GM18511 (cell line): ENCODE data around the gene GPR62.
A peak's percentile ranks its signal among the peaks of the same experiment; 100 is the strongest.

Source experiments
- ATAC-seq: cut with Tn5 transposase; IDR thresholded peaks from one replicate; pipeline ENCODE4 v1.9.1; 2021; ENCODE audit warnings: mild to moderate bottlenecking, moderate library complexity; ENCODE audit not compliant: unreplicated experiment

The GPR62 gene

DNA sequence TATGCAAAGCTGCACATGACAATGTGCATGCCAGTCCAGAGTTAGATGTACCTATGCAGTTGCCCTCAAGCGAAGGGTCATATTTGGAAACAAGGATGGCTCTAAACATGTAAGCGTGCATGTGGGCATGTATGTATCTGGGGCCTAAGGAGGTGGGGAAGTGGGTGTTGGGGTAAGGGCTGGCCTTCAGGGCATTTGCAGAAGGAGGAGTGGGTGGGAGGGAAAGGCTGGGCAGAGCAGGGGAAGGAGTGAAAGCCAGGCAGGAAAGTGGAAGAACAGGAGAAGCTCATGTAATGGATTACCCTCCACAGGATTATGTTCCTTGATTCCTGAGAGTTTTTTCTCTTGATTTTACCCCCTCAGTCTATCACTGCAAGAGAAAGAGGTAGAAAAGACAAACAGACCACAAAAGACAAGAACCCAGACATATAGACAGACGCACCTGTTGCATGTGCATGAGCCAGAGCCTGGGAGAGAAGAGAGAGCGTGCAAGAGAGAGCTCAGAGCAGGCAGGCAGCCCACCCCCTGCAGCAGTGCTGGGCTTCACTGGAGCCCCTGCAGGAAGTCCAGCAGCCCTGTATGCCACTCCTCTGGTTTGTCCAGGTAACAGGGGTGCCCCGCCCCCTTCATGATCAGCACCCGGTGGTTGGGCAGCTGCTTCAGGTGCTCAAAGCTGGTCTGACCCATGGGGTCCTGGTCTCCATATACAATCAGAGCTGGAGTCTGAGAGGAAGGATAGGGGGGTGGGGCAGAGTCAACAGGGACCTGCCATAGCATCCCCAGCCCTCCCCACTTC, 13.9 kb downstream of the GPR62 start:
- ATAC-seq = no peak

GRCh38 chr3:51969841-51970240, 14.7 kb downstream of the GPR62 start:
- ATAC-seq = no peak

DNA sequence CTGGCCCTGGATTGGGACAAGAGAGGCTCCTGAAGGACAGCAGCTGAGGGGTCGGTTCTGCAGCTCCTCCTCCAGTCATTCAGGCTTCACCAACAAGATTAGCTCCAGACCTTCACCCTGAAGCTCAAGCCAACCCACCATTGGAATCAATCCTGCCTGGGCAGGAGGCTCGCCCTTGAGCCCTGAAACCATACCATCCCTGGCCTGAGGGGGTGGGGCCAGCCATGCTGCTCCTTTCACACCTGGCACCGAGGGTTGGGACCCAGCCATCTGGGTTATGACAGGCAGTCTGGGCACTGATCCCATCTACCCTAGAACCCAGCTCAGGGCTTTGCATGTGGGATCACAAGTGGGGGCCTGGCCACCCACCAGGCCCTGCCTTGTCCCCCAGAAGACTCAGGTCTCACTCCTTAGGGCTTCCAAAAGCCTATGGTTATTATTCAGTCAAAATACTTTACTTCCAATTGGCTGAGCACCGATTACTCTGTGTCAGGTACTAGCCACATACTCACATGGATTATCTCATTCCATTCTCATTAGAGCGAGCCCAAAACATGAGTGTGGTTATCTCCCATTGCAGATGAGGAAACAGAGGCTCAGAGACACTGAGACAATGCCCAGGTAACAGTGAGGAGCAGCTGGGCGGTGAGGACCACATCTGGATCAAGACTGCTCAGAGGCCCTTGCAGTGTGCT, 15.6 kb downstream of the GPR62 start:
- no peak for ATAC-seq

DNA sequence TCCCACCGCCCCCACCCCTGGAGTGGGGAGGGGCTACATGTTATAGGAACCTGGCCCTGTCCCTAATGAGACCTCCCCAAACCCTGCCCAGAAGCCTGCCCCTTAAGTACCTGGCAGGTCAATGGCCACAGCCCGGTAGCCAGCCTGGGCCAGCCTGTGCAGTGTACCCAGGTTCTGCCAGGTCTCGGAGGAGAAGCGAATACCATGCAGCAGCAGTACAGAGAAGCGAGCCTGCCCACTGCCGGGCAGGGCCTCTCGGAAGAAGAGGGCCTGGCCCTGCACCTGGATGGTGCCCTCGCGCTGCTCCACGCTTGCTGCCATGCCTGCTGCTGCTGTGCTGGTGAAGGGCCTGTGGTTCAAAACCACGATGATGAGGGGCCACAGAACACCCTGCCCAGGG, 16.2 kb downstream of the GPR62 start:
- ATAC-seq = no peak

DNA sequence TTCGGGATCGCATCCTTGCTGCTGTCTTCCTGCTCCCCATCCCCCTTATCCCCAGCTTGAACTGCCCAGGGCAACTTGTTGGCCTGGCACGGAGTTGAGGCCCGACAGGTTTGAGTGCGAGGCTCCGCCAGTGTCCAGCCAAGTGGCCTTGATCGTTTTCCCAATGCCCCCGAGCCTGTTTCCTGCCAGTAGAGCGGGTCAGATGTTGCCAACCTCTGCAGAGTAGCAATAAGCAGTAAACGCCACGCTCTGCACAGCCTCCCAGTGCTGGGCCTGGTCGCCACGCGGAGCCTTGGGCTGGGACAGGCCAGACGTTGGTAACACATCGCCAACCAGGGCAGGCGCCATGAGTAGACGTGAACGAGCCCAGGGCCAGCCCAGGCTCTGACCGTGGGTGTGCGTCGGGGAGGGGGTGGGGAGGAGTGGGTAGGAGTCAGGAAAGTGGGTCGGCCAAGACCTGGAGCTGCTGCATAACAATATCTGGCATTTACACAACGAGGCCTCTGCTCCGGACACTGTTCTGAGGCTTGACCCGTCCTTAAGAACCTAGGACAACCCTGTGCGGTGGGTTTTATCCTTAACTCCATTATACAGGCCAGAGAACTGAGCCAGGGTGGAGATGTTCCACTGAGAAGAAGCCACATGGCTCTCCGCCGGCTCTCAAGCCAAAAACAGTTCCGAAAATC, 19.2 kb downstream of the GPR62 start:
- ATAC-seq = peak; percentile 6

DNA sequence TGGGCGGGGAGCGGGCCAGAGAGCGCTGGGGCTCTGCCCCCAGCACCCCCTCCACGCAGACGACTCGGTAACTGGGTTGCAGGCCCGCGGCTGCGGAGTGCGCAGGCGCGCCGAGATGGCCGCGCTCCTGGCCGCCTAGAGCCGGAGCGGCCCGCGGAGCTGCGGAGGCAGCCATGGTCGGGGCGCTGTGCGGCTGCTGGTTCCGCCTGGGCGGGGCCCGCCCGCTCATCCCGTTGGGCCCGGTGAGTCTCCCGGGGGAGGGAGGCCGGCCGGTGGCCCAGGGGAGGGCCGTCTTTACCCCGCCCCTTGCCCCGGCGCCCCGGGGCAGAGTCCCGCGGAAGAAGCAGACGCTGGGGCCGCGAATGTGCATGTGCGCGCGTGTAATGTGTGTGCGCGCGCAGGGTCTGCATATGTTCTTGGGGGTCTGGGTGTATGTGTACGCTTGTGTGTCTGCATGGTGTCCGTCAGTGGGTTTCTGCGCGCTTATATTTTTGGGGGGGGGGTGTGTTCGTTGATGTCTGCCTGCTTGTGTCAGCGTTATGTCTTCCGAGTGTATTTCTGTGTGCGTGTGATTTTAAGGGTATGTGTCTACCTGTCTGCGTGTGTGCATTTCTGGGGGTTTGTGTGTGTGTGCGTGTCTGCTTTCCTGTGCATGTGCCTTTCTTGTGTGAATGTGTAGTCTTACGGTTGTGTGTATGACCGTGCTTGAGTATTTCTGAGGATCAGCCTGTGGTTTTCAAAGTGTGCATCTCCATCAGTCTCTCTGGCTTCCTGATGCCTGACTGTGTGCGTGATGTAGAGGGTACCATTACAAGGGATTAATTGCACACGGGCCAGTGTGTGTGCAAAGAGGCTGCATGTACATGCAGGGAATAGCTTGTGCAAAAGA, 20.0 kb downstream of the GPR62 start, which contains the start of gene ABHD14A:
Gene ABHD14A, plus strand, starts transcription at position 102 of the 889 bp plus-strand sequence. Its CDS starts 72 bp downstream, at position 174.
- peak; percentile 63 for ATAC-seq

GRCh38 chr3:51975852-51976549, 20.8 kb downstream of the GPR62 start:
- ATAC-seq = no peak

DNA sequence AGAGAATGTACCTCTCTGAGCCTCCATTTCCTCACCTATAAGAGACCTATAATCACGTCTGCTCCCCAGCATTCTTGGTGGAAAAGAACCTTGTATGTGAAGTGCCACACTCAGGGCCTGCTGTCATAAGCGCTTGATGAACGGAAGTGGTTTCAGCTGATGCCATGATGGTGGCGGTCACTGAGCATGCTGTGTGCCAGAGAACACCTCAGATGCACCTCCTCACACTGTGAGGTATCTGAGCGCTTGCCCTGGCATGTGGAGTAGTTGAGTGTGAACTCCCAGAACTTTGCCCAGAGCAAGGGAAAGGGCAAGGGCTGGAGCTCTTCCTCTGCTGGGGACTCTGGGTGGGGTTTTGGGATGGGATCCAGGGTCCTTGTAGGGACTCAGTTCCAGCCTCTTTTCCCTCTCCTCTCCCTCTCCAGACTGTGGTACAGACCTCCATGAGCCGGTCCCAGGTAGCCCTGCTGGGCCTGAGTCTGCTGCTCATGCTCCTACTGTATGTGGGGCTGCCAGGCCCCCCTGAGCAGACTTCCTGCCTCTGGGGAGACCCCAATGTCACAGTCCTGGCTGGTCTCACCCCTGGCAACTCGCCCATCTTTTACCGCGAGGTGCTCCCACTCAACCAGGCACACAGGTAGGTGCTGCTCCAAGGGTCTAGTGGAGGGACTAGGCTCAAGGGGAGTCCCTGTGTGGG, 22.4 kb downstream of the GPR62 start:
- ATAC-seq = no peak

DNA sequence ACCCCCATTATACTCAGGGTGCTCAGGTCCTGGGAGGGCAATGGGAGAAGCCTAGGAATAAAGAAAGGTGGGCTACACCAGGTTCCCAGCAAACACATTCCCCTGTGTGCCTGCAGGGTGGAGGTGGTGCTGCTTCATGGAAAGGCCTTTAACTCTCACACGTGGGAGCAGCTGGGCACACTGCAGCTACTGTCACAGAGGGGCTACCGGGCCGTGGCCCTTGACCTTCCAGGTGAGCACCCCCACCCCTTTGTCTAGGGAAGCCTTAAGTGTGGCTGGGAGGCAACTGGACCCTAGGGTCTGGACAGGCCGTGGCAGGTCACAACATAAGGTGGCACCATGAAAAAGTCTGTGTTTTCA, 22.9 kb downstream of the GPR62 start:
- ATAC-seq = no peak

DNA sequence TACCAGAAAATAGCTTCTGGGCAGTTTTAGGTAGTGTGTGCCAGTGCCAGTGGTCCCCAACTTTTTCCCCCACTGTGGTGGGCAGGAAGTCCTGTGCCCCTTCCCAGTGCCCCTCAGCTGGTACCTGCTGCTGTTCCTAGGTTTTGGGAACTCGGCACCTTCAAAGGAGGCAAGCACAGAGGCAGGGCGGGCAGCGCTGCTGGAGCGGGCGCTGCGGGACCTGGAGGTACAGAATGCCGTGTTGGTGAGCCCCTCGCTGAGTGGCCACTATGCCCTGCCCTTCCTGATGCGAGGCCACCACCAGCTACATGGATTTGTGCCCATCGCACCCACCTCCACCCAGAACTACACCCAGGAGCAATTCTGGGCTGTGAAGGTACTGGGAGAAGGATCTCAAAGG, 25.1 kb downstream of the GPR62 start:
- no peak for ATAC-seq

DNA sequence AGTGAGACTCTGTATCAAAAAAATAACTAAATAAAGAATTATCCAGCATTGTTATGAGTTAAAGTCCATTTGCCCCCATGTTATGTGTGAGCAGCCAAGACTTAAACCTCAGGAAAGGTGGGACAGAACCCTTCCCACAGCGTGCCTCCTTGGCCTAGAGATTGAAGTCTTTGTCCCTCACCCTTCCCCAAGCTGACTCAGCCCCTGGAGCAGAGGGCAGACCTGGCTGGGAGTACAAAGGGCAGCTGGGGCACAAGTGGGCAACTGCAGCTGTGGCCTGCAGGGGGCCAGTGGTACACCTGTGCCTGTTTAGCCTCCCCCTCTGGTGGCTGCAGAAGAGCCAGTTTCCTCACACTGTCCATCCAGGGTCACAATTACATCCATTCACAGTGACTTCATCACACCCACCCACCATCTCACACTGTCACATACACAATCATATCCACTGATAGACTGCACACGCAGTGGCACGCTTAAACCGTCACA, 27.2 kb downstream of the GPR62 start:
- ATAC-seq = peak; percentile 54

DNA sequence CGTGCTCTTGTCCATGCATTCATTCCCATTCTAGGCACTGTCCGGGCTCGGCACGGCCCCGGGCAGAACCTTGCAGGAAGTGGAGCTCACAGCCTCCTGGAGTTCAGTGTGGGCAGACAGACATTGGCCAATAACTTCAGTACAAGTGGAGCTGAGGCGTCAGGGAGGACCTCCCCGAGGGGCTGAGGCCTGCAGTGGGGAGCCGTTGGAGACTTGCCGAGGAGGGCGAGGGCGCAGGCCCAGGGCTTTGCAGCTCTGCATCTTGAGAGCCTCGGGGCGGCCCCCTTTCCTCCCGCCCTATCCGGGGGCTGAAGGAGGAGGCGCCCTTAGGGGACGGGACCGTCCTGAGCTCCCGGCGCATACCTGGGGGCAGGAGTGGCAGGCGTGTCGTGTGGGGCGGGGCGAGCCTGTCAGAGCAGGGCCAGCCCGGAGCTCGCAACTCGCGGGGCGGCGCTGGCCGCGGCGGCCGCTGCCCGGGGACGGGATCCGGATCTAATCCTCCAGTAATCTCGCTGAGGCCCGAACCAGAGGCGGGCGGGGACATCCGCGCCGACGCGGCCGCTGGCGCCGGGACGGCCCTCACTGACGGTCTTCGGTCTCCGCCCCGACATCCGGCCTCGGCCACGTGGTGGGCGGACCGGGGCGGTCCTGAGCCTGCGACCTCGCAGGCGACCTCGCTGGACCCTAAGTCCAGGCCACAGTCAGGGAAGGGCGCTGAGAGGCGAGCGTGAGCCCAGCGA, 27.8 kb downstream of the GPR62 start, which contains the start of gene ACY1:
Gene ACY1, plus strand, starts transcription at position 698 of the 740 bp plus-strand sequence. CDS start 530 bp downstream, outside the sequence.
- peak; percentile 75 for ATAC-seq

DNA sequence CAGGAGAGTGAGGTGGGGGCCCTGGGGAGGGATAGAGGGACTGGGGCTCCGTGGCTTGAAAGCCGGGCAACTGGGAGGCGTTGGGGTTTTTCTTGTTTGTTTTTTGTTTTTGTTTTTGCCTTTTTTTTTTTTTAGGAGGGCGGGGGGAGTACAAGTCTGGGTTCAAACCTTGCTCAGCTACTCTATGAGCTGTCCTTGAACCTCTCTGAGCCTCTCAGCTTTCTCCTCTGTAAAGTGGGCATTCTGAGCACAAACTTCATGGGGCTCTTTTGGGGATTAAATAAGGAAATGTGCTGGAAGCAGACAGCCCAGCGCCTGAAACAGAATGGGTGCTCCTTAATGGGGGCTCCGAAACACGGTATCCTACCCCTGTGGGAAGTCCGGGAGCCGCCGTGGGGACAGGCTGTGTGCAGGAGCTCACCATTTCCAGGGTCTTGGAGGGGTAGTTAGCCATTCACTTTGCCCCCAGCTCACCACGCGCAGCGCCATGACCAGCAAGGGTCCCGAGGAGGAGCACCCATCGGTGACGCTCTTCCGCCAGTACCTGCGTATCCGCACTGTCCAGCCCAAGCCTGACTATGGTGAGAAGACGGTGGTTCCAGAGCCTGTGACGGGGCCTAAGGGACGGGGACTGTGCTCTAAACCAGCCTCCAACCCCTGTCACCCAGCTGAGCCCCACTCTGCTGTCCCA, 28.5 kb downstream of the GPR62 start:
- ATAC-seq = no peak

- ATAC-seq = no peak
These were observed 29.1 kb downstream of the GPR62 start for GRCh38 chr3:51984269-51984647.

DNA sequence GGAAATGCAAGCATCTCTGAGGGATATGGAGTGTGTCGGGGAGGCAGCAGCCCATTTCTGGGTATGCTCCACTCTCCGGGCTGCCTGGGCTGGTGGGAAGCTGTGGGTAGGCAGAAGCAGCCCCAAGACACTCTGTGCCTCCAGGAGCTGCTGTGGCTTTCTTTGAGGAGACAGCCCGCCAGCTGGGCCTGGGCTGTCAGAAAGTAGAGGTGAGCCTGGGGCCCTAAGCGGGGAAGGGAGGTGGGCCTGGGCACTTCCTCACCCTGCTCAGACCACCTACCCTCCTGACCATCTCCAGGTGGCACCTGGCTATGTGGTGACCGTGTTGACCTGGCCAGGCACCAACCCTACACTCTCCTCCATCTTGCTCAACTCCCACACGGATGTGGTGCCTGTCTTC, 29.9 kb downstream of the GPR62 start:
- no peak for ATAC-seq

GRCh38 chr3:51986010-51986947, 31.1 kb downstream of the GPR62 start:
- no peak for ATAC-seq

DNA sequence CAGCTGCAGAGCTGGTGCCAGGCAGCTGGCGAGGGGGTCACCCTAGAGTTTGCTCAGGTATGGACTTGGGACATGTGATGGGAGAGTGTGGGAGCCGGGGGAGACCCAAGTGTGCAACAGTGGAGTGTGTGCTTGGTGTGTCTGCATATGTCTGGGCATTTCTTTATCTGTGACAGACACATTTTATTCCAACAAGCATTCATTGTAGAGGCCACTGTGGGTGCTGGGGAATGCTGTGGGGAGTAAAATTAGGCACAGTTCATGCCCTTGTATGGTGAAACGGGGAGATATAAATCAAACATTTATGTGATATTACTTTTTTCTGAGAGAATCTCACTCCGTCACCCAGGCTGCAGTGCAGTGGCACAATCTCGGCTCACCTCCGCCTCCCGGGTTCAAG, 32.4 kb downstream of the GPR62 start:
- ATAC-seq = no peak
